GM19240 (cell line): ENCODE data around the gene SDS.

ENCODE experiments used
- DNase-seq: peaks from one replicate; pipeline ENCODE4 v3.0.0; 2011; ENCODE audit warnings: low spot score; ENCODE audit not compliant: insufficient read length

Gene SDS

DNA sequence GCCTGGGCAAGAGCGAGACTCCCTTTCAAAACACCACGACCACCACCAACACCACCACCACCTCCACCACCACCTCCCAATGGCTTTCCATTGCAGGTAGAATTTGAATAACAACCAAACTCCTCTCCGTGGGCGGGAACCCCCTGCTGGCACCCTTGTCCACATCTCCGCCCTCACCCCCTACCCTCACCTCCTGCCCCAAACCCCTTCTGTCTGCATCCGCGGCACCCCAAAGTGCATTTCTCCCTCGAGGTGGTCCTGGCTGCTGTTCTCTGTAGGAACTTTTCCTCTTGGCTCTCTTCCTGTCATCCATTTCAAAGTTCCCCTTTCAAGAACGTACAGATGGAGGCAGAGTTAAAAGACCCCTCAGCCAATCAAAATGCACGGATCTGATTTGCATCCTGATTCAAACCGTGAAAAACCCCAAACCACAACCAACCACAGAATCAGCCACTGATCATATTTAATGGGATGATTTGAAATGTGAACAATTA lies 22.3 kb upstream of the SDS start:
- DNase-seq, result no peak

DNA sequence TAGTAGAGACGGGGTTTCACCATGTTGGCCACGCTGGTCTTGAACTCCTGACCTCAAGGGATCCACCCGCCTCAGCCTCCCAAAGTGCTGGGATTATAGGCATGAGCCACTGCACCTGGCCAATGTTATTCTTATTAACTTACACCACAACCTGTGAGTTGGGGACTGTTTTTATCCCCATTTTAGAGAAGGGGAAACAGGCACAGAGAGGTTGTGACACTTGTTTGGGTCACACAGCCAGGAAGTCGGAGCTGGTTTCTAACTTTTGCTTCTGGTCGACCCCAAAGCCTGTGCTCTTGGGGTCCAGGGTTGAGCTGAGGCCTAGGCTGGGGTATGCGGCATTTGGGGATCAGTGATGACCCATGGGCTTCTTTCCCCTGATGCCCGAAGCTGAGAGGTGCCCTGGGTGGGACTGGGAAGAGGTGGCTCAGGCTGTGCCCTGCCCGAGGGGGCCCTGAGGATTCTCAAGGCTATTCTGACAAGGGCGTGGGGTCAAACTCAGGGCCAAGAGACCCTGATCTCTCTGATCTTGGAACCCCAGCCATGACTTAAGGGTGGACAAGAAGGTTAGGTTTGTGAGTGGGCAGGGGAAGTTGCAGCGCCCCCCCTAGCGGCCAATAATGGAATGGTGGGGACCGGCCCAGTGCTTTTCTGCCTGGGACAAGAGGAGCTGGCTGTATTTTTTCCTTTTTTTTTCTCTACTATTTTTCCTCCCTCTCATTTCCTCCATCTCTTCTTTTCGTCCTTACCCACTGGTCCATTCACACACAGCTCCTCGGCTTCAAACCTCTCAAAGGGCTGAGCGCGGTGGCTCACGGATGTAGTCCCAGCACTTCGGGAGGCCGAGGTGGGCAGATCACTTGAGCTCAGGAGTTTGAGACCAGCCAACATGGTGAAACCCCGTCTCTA lies 21.5 kb upstream of the SDS start:
- DNase-seq, result no peak

DNA sequence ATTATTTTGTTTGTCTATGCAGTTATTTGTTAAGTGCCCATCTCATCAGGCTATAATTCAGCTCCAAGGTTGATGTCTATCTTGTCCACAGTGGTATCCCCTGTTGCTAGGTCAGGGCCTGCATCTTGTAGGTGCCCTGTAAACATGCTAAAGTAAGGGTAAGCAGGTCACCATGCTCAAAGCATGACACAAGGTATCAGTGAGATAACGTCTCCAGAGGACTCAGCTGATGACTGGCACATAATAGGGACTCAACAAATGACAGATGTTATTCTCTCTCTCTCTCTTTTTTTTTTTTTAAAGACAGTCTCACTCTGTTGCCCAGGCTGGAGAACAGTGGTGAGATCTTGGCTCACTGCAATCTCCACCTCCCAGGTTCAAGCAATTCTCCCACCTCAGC lies 20.8 kb upstream of the SDS start:
- no peak for DNase-seq

DNA sequence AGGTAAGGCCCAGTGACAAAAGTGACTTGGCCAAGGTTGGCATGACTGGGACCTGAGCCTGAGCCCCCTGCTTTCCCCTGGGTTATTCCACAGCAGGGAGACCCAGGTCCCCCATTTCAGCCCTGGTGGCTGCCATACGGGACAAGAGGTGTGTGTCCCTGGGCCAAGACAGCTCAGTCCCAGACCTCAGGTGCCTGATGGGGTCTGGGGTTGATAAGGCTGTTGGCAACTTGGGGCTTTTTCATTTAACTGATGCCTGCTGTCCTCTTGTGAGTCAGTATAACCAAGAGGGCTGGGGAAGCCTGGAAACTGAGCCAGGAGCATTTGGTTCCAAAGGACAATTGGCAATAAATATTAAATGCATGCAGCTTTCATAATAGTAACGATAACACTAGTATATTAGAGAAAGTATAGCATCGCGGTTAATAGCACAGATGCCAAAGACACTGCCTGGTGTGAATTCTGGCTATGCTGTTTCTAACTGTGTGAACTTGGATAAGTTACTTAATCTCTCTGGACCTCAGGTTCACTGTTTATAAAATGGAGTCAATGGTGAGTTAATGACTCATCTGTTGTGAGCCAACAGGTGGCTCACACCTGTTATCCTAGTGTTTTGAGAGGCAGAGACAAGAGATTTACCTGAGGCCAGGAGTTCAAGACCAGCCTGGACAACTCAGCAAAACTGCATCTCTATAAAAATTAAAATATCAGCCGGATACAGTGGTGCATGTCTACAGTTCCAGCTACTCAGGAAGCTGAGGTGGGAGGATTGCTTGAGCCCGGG lies 19.4 kb upstream of the SDS start:
- no peak for DNase-seq

DNA sequence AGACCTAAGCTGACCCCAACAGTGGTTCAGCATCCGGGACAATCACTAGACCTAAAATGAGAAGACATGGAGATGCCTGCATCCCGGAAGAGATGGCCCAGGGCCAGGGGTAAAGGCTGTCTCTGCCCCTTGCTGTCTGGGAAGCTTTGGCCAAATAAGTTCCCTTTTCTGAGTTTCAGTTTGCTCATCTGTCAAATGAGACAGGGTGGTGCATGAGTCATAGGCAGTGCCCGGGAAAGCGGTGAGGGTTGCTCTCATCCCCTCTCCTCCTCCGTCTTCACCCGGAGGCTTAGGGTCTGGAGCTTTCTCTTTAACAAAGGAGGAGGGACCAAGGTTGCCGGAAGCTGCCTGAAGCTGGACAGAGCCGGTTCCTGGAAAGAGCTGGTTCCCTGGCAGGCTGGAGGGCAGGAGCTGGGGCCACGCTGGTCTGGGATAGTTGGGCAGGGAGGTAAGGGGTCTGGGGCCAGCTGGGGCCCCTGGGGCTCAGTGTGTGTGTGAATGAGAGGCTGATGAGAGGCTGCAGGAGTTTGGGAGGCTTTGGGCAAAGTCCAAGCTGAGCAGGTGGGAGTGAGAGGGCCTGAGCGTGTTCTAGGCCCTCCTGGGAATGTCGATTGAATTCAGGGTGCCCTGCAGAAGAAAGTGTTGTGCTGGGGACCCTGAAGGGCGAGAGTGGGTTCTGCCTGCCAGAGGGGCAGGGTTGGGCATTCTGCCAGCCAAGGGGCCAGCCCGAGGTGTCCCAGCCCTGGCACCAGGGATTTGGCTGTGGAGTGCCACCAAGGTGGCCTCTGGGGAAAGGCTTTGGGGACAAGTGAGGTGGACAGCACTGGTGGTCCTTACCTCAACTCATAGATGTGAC lies 18.6 kb upstream of the SDS start, which contains the start of gene SDSL:
Gene SDSL (plus strand): TSS at position 351 of the 856 bp plus-strand sequence. CDS start 5,603 bp downstream, outside the sequence.
- DNase-seq, result peak; percentile 57

DNA sequence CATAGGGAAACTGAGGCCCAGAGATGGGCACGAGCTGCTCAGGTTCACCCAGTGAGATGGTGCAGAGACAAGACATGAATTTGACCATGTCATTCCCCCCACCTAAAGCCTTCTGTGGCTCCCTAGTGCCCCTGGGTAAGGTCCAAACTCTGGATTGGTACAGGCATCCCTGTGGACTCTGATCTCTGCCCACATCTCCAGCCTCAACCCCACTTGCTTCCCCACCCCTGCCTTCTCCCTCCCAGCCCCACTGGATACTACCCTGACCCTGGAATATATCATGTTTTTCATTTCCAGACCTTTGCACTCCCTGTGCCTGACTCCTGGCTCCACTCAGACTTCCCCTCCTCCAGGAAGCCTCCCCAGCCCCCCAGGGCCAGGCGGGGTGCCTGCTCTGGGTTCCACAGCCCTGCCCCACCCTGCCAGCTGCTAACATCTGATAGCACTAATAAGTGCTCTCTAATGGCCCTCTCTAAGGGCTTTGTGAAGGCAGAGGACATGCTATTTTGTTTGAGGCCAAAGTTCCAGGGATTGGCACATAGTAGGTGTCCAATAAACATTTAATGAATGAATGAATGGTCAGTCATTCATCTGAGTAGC lies 17.4 kb upstream of the SDS start:
- DNase-seq, result no peak

DNA sequence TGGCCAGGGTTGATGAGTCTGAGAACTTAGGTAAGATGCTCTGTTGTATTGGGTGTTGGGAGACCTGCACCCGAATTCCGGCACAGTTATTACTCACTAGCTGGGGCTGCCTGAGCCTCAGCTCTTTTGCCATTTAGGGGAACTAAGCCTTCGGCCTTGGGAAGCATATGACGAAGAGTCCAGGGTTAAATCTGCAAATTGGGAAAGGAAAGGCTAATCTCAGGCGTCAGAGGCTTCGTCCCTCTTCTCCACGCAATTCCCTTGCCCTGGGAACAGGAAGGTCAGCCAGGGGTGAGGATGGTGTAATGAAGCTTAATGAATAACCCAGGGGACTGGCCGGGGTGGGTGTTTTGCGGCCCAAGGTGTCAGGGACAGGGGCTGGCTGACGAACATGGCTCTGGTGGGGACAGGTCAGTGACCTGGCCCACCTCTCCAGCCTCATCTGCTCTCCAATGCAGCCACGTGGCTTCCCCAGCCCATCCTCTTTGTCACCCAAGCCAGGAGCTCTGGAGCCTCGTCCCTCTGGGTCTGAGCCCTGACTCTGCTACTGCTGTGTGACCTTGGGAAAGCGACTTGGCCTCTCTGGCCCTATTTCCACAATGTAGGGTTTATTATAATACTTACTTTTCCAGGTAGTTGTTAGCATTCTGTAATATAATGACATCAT lies 14.7 kb upstream of the SDS start:
- DNase-seq, result no peak

DNA sequence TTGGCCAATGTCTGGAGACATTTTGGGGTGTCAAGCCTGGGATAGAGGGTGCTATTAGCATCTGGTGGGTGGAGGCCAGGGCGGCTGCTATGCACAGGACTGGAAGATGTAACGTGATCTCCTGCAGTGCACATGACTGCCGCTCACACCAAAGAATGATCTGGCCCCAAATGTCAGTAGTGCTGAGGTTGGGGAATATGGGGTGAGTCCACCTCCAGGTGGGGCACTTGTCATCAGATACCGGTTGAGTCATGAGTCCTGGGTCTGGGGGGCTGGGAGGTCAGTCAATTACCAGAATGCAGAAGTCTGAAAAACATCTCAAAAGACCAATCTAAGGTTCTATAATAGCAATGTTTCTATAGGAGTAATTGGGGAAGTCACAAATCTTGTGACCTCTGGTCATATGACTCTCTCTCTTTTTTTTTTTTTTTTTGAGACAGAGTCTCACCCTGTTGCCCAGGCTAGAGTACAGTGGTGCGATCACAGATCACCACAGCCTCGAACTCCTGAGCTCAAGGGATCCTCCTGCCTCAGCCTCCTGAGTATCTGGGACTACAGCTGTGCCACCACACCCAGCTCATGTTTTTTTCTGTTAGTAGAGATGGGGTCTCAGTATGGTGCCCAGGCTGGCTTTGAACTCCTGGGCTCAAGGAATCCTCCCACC lies 12.5 kb upstream of the SDS start:
- DNase-seq, result no peak

DNA sequence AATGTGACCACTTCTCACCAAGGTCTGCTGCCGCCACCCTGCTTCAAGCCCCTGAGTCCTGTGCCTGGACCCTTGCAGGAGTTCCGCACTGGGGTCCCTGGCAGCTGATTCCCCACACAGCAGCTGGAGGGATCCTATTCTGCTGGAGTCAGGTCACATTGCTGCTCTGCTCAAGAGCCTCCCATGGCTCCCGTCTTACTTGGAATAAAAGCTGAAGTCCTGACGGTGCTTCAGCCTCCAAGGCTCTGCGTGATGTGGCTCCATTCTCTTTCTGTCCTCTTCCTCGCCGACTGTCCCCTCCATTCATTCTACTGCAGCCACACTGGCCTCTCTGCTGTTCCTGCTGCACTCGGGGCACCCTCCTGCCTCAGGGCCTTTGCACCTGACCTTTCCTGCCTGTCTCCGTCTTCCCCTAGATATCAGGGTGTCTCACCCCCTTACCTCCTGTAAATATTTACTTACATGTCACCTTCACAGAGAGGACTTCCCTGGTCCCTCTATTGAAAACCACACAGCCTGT lies 10.9 kb upstream of the SDS start:
- no peak for DNase-seq

DNA sequence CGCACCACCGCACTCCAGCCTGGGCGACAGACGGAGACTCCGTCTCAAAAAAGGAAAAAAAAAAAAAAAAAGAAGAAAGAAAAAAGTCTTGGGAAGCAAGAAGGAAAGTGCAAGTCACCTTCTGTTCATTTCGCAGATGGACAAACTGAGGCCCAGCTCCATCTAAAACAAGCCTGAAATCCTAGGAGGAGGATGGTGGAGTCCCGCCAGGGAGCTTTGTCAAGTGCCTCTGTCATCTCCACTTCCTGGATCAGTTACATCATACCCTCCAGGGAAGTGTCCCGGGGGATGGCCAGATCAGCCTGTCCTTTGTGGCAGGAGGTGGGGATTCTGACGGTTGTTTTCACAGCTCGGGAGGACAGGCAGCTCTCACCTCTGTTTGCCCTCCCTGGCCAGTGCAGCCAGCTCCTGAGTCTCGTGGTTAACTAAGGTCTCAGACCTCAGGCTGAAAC lies 9.8 kb upstream of the SDS start:
- no peak for DNase-seq

DNA sequence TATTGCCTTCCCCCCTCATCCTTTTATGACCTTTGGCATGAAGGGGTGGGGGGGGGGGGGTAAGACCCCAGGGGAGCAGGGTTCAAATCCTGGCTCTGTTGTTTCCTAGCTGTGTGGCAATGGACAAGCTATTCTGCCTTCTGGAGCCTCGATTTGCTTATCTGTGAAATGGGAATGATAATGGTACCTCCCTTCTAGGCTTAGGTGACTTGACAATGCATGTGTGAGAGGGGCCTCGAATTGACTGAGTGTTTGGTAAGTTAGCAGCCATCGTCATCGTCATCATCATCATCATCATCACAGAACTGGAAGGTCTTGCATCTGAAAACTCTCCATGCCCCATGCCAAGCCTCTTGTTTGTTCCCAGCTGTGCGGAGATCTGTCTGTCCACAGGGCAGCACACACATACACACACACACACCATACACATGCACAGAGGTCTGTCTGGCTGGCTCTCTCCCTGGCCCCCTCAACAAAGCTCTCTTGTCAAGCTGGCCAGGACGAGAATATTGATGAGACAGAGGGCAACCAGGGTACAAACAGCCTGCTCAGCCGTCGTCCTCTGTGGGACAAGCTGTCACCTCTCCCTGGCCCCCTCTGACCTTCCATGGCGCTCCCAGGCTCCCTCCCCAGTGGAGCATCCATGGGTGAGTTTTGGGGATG lies 5.9 kb upstream of the SDS start:
- DNase-seq, result no peak

DNA sequence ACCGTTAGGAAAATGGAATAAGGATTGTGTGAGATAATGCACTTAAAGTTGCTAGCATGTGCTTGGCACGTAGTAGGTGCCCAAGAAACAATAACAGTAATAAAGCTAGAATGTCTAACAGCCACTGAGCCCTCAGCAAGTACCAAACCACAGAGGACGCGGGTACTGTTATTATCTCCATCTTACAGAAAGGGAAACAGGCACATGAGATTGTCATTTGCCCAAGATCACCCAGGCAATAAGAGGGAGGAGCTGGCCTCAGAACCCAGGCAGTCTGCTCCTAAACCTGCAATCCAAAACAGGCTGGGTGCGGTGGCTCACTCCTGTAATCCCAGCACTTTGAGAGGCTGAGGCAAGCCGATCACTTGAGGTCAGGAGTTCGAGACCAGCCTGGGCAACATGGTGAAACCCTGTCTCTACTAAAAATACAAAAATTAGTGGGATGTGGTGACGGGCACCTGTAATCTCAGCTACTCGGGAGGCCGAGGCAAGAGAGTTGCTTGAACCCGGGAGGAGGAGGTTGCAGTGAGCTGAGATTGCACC lies 5.1 kb upstream of the SDS start:
- no peak for DNase-seq

DNA sequence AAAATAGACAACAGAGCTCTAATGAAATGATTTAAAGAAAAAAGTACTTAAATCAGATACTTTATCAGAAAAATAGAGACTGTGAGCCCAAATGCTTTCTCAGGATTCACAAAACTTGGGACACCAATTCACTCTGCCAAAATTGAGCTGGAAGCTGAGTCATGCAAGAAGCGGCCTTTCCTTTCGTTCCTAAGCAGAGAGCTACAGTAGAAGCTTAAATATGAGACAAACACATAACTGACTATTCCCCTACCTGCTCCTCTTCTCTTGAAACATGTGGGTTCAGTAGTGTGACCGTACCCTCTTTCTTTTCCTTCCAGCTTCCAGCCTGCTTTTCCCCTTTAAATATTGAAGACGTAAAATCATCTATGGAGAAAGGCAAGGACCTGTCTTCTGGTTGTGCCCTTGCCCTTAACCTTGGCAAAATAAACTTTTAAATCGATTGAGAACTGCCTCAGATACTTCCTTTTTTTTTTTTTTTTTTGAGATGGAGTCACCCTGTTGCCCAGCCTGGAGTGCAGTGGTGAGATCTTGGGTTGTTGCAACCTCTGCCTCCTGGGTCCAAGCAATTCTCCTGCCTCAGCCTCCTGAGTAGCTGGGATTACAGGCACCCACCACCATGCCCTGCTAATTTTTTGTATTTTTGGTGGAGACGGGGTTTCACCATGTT lies 4.4 kb upstream of the SDS start:
- DNase-seq, result no peak

DNA sequence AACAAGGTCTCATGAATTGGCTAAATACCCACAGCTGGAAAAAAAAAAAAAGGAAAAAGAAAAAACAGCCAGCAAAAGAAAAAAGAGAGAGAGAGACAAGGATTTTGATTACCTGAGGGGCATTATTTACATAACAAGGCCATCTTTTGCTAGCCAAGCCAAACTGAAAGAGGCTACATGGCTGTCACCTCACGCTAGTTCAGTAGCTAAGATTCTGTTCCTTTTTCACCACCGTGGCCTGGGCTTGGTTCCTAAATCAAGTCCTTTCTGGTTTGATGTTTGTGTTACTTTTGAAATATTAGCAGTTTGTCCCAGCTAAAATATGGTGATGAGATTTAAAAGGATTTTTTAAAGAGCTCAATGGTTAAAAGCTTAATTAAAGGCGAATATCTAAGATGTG lies 2.0 kb upstream of the SDS start:
- no peak for DNase-seq

DNA sequence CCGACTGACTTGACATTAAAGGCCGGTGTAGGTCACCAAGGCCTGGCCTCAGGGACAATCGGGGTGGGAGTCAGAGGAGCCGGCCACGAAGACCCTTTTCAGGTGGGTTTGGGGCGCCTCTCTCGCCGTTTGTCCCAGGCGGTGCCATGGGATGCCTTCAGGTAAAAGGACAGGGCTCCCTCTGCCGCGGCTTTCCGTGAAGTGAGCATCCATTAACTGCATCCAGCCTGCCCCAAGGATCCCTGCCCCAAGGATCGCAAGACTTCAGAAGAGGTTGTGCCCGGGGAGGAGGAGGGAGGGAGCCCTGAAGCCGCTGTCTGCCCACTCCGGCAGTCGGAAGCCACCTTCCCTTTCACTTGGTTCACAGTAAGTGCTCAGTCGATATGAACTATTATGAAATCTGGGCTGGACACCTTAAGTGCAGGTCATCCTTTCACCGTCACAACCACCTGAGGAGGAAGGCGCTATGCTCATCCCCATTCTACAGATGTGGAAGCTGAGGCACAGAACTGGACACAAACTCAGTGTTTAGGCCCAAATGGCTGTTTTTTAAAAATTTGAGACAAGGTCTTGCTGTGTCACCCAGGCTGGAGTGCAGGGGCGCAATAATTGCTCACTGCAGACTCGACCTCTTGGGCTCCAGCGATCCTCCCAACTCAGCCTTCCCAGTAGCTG lies 964 bp downstream of the SDS start:
- no peak for DNase-seq

DNA sequence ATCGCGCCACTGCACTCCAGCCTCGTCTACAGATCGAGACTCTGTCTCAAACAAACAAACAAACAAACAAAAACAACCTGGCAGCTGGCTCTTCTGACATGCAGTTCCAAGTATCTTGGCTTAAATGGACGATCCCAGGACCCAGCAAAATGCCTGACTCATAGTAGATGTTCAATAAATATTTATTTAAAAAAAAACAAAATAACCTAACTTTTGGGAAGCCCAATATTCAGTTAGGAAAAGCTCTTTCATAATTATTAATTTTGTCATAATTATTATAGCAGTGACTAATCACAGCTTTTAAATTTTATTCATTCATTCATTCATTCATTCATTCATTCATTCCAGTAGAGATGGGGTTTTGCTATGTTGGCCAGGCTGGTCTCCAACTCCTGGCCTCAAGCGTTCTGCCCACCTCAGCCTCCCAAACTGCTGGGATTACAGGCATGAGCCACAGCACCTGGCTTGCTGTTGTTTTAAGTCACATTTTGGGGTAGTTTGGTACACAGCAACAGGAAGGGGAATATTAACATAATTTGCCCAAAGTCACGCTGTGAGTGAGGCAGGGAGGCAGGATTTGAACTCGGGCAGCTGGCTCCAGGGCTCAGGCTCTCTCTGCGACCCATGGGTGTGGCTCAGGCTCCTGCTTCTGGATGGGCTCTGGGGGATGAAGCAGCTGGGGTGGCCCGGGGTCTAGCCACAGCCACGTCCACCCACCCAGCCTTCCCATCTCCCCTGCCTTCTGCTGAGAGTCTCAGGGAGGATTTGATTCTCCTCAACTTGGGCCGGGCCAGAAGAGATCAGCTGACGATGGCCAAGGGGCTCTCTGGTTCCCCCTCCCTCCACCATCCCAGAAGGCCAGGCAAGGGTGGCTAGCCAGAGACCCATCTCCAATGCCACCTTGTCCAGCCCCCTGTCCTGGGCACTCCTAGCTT lies 2.4 kb downstream of the SDS start:
- no peak for DNase-seq

DNA sequence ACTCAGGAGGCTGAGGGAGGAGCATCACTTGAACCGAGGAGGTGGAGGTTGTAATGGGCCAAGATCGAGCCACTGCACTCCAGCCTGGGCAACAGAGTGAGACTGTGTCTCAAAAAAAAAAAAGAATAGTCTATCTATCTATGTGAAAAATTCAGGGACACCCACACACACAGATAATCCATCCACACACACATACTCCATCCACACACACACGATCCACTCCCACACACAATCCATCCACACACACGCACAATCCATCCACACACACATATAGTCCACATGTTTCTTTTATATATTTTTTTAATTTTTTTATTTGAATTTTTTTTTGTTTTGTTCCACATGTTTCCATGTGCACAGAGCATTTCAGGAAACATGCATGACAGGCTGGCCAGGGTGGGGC lies 3.3 kb downstream of the SDS start:
- DNase-seq, result no peak
